GM18502 (cell line): Measurements from ENCODE around the gene BAHD1.

Experiments
- ATAC-seq: cut with Tn5 transposase; IDR thresholded peaks from one replicate; pipeline ENCODE4 v1.9.1; 2021; ENCODE audit warnings: mild to moderate bottlenecking; ENCODE audit not compliant: unreplicated experiment, poor library complexity

Gene BAHD1

GRCh38 chr15:40464595-40465185 is 23.9 kb downstream of the BAHD1 start:
- ATAC-seq, result no peak

DNA sequence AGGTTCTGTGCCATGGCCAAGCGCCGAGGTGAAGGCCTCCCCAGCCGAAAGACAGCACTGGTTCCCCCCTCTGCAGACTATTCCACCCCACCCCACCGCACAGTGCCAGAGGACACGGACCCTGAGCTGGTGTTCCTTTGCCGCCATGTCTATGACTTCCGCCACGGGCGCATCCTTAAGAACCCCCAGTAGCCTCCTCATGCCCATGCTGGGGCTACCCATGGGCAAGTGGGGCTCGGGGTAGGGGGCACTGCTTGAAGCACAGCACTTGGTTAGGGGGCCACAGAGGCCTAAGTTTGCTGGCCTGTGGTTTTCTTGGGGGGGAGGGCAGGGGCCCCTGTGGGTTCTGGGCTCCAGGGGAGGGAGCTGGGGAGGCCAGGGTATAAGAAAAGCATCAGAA is 25.2 kb downstream of the BAHD1 start:
- ATAC-seq, result no peak

GRCh38 chr15:40466426-40467260 is 25.9 kb downstream of the BAHD1 start:
- no peak for ATAC-seq

- no peak for ATAC-seq
Measured at GRCh38 chr15:40467261-40467615, 26.5 kb downstream of the BAHD1 start.

DNA sequence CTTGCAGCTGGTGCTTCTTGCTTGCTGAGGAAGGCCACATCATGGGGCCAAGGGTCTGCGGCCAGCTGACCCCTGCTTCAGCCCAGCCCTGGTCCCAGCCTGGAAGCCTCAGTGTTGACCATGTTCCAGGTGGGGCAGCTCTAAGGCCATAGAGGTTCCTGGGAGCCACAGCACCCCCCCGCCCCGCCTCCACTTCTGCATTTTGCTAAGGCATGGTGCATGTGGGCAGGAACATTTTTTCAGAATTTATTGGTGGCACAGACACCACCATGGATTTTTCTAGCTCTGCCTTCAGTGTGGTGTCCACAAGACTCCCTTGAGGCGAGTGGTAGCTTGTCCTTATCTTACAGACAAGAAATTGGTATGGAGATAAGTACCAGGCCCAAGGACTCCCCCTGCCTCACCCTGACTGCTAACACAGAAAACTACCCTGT is 28.2 kb downstream of the BAHD1 start:
- ATAC-seq, result no peak

GRCh38 chr15:40469776-40470390 is 29.1 kb downstream of the BAHD1 start:
- ATAC-seq, result no peak

GRCh38 chr15:40470423-40471104 is 29.8 kb downstream of the BAHD1 start, which contains the start of gene CHST14:
Gene CHST14, plus strand, starts transcription at chr15:40470984. Its CDS starts 230 bp downstream, at chr15:40471214.
- ATAC-seq, result peak; percentile 68

DNA sequence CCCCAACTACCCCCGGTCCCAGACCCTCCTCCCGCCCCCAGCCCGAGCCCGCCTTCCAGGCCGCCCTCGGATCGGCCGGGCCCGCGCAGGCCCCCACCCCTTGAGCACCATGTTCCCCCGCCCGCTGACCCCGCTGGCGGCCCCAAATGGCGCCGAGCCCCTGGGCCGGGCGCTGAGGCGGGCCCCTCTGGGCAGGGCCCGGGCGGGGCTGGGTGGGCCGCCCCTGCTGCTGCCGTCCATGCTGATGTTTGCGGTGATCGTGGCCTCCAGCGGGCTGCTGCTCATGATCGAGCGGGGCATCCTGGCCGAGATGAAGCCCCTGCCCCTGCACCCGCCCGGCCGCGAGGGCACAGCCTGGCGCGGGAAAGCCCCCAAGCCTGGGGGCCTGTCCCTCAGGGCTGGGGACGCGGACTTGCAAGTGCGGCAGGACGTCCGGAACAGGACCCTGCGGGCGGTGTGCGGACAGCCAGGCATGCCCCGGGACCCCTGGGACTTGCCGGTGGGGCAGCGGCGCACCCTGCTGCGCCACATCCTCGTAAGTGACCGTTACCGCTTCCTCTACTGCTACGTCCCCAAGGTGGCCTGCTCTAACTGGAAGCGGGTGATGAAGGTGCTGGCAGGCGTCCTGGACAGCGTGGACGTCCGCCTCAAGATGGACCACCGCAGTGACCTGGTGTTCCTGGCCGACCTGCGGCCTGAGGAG is 30.5 kb downstream of the BAHD1 start:
- peak; percentile 39 for ATAC-seq

- ATAC-seq, result peak; percentile 30
Measured at GRCh38 chr15:40471808-40472150, 31.0 kb downstream of the BAHD1 start.

DNA sequence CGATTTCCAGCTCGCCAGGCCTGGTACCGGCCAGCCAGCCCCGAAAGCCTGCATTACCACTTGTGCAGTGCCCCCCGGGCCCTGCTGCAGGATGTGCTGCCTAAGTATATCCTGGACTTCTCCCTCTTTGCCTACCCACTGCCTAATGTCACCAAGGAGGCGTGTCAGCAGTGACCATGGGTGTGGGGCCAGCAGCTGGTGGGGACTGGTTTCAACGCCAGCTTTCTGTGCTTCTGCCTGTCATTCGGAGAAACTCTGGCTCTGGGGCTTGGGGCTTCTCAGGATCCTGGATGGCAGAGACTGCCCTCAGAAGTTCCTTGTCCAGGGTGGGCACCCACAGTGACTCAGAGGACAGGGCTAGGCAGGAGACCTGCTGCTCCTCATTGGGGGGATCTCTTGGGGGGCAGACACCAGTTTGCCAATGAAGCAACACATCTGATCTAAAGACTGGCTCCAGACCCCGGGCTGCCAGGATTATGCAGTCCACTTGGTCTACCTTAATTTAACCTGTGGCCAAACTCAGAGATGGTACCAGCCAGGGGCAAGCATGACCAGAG is 31.5 kb downstream of the BAHD1 start:
- ATAC-seq, result no peak

DNA sequence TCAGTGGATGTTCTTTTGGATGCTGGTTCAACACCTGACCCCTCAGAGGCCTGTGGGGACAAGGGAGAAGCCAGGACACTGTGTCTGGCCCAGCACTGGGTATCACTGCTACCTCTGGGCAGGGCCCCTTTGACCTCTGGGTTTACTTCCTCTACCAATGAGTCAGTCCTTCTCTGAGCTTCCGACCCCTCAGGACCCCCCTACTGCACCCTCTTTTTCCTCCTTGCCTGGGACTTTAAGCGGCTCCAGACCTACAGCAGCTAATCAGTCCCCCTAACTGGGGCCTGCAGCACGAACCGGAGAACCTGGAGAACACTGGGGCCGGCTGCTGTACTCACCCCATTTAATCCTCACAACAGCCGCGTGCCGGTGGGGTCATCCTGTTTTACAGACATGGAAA is 33.8 kb downstream of the BAHD1 start:
- no peak for ATAC-seq

DNA sequence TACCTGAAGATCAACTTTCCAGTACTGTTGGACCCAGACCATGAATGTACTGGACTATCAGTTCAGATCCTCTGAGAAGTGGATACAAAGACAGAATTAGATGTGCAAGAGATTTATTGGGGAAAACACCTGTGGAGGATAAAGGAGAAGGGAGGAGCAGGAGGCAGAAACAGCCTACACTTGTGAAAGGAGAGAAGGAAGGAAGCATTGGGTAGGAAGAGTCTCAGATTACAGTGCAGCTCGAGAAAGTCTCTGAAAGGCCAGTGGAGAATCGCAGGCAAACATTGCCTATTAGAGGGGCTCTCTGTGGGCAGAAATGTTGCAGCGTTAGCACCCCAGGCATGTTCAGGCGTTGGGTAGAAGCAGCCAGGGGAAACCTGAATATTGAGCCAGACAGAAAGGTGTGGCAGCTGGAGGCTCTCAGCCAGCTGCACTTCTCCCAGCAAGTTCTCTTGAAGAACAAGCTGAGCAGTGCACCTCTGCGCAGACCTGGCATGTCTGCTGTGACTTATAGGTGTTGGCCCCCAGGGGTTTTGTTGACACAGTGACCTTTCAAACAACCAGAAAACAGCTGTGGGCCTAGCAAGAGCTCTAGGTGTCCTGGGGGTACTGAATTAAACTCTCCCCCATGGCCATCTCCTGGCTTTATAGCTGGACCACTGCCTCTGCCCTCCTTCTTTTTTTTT is 37.0 kb downstream of the BAHD1 start:
- no peak for ATAC-seq

DNA sequence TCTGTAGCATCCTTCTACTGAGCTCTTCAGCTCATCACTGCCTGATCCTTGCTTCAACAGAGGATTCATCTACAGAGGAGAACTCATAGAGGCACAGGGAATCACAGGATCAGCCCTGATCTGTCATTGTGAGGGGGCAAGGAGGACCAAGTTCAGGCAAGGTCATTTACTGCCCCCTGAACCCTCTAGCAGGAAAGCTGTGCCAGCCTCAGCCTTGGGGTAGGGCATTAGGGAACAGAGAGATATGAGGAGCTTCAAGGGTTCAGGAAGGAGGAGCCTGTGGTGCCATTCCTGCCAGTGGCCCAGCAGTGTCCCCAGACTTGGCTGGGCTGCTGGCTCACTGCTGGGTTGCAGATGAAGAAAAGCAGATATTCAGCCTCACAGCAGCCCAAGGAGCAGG is 38.3 kb downstream of the BAHD1 start:
- no peak for ATAC-seq

- ATAC-seq, result no peak
Measured at GRCh38 chr15:40481341-40482074, 40.8 kb downstream of the BAHD1 start.

DNA sequence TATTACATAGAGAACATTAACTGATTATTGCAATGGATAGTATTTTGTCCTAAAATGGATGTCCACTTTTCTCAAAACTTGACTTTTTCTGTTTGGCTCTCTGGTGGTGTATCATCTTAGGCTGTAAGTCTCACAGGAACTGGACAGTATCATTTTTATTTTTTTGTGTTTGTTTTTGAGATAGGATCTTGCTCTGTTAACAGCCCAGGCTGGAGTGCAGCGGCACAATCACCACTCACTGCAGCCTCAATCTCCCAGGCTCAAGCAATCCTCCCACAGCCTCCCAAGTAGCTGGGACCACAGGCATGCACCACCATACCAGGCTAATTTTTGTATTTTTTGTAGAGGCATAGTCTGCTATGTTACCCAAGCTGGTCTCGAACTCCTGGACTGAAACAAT is 43.2 kb downstream of the BAHD1 start:
- ATAC-seq, result no peak

DNA sequence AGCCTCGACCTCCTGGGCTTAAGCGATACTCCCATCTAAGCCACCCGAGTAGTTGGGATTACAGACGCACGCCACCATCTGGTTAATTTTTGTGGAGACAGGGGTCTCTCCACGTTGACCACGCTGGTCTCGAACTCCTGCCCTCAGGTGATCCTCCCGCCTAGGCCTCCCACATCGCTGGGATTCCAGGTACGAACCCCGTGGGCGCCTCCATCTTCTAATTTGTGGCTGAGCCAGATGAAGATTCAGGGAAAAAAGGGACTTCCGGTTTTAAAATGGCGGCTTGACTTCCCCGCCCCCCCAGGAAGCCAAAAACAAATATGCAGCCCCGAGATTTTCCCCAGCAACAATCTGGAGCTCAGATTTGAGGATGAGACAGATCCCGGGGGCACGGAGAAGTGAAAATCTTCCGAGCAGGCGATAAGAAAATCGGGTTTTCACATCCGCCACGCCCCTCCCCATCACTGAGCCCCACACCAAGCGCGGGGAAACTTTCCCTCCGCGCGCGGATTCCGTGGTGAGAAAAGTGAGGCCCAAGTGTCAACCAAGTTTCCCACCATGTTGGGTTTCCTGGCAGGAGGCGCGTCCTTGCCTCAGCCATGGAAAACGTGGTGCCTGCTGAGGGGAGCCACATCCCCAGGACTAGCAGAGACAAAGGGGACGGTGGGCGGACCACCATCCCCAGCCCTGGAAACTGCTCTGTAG is 45.5 kb downstream of the BAHD1 start:
- no peak for ATAC-seq

DNA sequence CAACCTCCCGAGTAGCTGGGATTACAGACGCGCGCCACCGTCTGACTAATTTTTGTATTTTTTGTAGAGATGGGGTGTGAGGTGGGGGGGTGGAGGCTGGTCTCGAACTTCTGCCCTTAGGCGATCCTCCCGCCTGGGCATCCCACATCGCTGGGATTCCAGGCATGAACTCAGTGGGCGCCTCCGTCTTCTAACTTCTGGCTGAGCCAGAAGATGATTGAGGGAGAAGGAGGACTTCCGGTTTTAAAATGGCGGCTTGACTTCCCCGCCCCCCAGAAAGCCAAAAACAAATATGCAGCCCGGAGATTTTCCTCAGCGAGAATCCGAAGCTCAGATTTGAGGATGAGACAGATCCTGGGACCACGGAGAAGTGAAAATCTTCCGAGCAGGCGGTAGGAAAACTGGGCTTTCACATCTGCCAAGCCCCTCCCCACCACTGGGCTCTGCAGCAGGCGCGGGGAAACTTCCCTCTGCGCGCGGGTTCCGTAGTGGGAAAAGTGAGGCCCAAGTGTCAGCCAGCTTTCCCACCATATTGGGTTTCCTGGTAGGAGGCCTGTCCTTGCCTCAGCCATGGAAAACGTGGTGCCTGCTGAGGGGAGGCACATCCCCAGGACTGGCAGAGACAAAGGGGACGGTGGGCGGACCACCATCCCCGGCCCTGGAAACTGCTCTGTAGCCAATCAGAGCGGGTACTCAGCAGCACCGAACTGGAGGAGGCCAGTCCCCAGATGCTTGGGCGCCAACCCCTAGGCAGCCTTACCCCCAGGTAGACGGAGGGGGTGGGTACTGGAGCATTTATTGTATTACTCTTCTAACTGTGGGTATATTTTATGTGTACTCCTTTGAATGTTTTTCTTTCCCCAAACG is 47.3 kb downstream of the BAHD1 start:
- no peak for ATAC-seq
